DMS153 treated with DMSO at 0.1 percent for 48 hours (cell line): ENCODE data around the gene CDH4.

Experiments used
- DNase-seq: peaks from one replicate; lab custom pipeline; 2025; ENCODE audit not compliant: unreplicated experiment; lab: John Stamatoyannopoulos, UW

CDH4 gene

GRCh38 chr20:61897401-61898295, 645.6 kb downstream of the CDH4 start:
- no peak for DNase-seq

GRCh38 chr20:61898405-61898804, 646.3 kb downstream of the CDH4 start:
- DNase-seq: no peak

DNA sequence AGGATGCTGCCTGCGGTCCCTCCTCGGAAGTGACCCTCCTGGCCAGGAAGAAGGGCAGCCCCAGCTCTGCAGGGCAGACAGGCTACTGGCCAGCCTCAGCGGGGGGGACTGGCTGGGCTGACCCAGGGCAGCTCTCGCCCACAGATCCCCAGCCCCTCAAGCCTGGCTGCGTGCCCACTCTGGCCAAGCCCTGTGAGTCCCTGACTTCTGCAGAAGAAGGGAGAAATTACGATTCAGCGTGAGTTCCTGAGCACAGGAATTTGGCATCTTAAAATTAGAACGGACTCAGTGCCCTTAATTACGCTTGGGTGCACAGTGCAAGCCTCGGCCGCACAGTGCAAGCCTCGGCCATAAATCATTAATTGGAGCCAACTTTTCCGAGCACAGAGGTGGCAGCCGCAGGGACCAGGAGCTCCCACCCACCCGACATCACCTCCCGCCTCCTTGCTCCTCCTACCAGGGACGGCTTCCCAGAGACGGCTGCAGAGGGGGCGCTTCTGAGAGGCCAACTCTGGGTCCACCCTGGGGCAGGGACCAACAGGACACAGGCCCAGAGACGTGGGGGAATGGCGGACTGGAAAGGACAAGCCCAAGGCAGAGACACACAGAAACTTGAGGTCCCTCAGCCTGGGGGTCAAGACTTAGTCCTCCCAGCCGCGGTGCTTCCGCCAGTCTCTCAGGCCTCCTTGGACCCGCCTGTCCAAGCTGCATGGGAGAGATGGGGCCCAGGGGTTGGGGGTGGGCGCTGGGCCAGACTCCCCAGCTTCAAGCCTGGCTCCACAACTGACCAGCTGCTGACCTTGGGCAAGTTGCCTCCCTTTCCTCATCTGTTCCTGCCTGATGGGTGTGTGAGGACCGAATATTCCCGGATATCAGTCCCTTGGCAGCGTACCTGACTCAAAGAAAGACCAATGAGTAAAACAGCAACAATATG, 648.2 kb downstream of the CDH4 start:
- DNase-seq: no peak

- no peak for DNase-seq
These were observed 648.9 kb downstream of the CDH4 start for GRCh38 chr20:61900945-61901293.

- peak; percentile 18 for DNase-seq
These were observed 649.5 kb downstream of the CDH4 start for GRCh38 chr20:61901392-61902220.

DNA sequence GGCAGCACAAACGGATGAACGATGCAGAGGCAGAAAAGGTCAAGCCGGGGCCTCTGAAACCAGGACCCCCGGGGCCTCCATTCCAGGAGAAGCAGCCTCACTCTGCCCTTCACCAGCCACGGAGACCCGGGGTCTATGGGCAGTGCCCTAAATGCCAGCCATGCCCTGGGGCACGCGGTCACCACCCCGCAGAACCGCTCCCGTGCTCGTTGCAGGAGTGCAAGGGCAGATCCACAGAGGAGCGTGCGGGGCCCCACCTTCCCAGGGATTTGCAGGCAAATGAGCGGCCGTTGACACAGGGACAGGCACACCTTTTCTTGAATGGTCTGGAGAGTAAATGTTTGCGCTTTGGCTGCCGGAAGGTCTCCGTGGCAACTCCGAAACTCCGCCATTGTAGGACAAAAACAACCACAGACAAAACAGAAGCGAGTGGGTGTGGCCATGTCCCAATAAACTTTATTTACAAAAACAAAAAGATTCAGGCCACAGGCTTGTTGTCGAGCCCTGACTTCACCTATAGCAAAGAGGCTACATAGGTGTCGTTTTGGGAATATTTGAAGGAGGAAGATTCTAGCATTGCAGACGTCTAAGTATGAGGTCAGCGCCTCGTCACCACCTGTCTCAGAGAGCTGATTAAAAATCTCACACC, 650.3 kb downstream of the CDH4 start:
- DNase-seq: peak; percentile 50

DNA sequence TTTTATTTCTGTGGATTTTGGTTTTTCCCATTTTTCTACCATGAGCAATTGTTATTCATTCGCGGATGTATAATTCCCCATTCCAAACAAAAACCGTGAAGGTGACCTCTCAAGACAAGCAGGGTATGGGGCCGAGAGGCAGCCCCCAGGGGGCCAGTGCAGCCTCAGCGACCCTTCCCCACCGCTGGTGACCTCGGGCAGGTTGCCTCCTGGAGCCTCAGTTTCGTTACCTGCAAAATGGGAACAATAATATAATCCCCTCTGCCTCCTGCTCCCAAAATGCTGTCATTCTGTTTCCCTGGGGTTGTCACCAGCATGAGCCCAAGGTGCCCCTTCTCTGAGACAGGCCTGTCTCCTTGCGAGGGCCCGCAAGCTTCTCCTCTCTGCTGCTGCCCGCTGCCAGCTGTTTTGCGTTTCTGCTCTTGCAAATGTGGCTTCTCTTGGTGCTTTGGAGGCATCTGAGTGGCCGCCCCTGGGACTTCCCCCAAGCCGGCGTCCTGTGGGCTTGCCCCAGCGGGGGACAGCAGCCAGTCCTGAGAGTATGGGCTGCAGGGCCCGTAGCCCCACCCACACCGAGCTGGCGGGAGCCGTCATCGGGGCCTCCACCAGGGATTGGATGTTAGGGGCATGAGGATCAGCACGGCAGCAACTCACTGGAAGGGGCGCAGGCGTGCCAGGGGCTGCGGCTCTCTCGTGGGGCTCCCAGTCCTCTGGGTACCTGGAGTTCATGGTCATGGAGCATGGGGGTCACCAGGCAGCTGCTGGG, 651.7 kb downstream of the CDH4 start:
- no peak for DNase-seq

DNA sequence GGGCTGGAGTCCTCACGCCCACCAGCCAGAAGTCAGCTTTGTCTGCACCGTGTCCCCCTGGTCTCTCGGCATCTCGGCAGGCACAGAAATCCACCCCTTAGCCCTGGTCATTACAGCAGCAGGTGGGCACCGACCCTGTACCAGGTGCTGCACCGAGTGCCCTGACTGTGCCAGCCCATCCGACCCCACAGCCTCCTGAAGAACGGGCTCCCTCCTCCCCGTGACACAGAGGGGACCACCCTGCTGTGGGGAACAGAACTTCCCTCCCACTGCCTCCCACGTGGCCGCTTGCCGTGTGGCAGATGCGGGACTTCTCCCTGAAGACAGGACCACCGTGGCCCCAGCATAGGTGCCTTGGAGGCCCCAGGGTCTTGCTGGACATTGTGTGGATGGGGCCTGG, 652.4 kb downstream of the CDH4 start:
- no peak for DNase-seq

DNA sequence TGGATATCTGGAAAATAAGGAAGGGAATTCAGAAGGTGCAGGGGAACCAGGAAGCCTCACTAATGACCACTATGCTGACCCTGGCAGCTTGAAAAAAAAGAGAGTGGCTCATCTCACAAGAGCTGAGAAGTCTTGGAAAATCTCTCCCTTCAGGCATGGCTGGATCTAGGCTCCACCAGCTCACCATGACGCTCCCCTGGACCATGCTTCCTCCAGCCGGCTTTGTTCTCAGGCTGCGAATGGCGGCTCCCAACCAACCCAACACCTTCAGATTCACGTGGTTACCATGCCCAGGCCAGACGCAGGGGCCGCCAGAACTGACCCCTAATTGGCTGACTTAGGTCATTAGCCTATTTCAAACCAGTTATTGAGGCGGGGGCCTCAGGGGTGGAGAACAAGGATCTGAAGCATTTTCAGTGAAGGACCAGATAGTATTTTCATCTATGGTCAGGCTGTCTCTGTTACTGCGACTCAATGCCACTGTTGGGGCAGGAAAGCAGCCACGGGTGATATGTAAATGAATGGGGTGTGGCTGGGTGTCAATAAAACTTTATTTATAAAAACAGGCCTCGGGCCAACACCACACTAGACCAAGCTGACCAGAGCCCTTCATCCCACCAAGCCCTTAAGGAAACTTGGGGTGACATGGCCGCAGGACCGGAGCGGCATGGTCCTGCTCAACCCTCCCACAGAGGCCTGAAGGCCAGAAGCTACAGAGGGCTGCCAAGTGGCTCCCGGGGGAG, 653.9 kb downstream of the CDH4 start:
- DNase-seq: no peak

GRCh38 chr20:61907081-61907891, 655.2 kb downstream of the CDH4 start:
- DNase-seq: no peak

DNA sequence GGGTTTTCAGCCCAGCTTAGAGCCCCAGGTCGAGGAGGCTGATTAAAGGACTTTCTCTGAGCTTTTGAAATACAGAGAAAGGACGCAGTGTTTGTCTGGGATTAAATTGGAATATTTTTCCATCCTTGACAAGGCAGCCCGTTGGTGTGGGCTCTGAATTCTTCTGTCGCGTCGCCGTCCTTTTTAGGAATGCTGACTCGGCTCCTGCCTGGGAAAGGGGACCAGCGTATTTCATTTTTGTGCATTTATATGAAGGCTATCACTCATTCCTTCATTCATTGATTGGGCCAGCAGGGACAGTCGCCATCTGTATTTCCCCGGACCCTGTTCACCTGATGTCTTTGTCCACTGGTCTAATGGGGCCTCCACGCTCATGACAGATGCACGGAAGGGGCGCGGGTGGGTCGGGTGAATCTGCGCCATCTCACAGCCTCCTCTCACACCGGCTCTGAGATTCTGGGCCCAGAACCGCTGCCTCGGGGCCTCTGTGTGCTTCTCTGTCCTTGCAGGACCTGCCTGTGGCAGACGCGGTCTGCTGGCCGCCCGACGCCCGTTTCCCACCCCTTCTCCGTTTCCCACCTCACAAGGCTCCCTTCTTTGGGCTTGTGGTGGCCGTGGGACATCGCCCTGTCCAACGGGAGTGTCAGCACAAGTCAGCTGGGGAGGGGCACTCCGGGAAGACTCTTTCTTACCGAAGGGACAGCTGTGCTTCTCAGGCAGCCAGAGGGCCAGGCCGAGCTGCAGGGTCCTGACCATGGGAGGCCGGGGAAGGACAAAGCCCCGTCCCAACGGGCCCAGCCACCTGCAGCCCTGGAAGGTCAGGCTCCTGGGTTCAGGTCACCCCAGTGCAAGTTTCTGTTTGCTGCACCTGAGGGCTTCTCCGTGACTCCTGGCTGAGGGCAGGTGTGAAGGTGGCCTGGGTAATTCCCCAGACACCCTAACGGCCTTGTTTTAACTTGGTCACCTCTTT, 656.3 kb downstream of the CDH4 start:
- no peak for DNase-seq

GRCh38 chr20:61909028-61909427, 657.0 kb downstream of the CDH4 start:
- DNase-seq: no peak

GRCh38 chr20:61909821-61910220, 657.8 kb downstream of the CDH4 start:
- DNase-seq: no peak

DNA sequence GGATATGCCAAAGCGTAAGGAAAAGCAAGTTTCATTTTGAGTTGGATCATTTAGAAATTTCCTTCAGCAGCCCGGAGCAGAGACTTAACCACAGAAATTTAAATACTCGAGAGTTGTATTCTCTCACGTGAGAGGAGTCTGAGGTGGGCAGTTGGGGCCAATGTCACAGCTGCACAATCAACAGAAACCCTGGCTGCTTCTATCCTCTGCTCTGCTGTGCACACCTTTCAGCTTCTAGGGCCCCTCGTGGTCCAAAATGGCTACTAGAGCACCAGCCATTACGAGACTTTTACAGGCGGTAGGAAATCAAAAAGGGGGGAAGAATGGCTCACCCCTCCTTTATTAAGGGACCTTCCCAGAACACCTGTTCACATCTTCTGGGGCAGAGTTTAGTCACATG, 659.8 kb downstream of the CDH4 start:
- no peak for DNase-seq

GRCh38 chr20:61912665-61913422, 660.8 kb downstream of the CDH4 start:
- DNase-seq: no peak

- no peak for DNase-seq
These were observed 661.6 kb downstream of the CDH4 start for GRCh38 chr20:61913423-61914225.
